IPS-18a (cell line): ENCODE measurements around the gene HOXB3.

Source experiments
- H3K27ac ChIP-seq: one replicate; pipeline ENCODE4 v1.5.1; 2013; ENCODE audit warnings: low read length
- H3K27me3 ChIP-seq: one replicate; pipeline ENCODE4 v1.6.1; 2013; ENCODE audit warnings: mild to moderate bottlenecking, low read length; ENCODE audit not compliant: control insufficient read depth, insufficient read depth
- H3K36me3 ChIP-seq: one replicate; pipeline ENCODE4 v1.6.1; 2013; ENCODE audit warnings: low read depth, low read length; ENCODE audit not compliant: control insufficient read depth
- H3K4me1 ChIP-seq: one replicate; pipeline ENCODE4 v1.6.1; 2013; ENCODE audit warnings: low read depth, low read length; ENCODE audit not compliant: control insufficient read depth
- H3K4me3 ChIP-seq: one replicate; pipeline ENCODE4 v1.5.1; 2013; ENCODE audit warnings: low read length
- H3K9ac ChIP-seq: one replicate; pipeline ENCODE4 v1.6.1; 2013; ENCODE audit warnings: mild to moderate bottlenecking, low read length, moderate library complexity
- H3K9me3 ChIP-seq: one replicate; pipeline ENCODE4 v1.6.1; 2013; ENCODE audit warnings: low read depth, low read length; ENCODE audit not compliant: control insufficient read depth

The HOXB3 gene

DNA sequence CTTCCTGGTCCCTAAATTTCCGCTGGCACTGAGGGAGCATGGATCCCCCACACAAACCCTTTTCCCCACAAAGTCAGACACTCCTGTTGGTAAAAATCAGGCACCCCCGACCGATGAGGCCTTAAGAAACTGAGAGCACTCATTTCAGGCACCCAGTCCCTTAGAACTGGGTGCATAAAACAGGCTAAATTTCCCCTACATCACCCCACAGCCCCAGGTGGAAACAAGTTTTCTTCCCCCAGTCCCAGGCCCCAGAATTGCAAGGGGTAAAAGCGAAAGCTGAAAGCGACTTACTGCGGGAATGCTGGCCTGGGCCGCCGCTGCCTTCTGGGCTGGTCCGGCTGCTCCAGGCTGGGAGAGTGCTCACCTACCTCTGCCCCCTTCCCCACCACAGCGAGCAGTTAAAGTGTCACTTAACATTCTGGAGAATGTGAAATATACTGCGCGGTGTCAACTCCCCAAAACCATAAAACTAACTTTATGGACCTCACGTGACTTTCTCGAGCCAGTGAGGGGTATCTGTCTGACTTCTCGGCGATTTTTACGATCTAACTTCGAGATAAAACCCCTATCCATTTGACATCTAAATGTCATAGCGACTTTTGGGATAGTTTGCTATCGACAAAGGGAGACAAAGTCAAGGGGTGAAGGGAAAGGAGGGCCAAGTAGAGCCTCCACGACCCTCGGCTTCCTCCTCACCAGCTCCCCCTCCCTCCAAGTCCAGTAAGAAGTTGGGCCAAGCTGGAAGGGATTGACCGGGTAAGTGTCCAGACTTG is at the start of gene HOXB3:
HOXB3 (minus strand) TSS at position 411 of the 776 bp plus-strand sequence. CDS start 37,767 bp downstream, outside the sequence.
- Histone ChIP-seq H3K4me3 (peak within 1 kb of the TSS; percentile 22), H3K9ac (no peak within 1 kb of the TSS), H3K9me3 (no peaks in the 10 kb centered on the region)

DNA sequence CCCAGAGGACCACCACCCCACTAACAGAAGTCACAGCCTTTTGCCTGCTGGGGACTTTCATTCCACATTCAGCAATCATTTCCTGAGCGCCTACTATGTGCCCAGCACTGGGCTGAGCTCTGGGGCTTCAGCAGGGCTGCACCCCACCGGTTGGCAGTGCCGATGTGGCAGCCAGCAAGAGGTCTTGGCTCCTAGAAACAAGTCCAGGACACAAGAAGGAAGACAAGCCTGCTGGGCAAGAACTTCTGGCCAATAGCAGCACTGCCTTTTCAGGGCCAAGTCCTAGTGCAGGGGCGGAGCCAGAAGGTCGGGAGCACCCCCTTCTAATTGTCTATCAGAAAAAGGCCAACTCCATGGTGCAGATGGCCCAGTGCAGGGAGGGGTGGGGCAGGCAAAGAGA is 49.1 kb upstream of the HOXB3 start:
- Histone ChIP-seq H3K9me3 (no peaks in the 10 kb centered on the region), H3K9ac (no peak overlapping the region), H3K27ac (no peak overlapping the region), H3K27me3 (peaks cover 100% of the 10 kb centered on the region), H3K4me3 (no peak overlapping the region), H3K4me1 (no peaks in the 10 kb centered on the region), H3K36me3 (no peaks in the 10 kb centered on the region)

More for the DNA sequence above, at the start of gene HOXB3:
- Histone ChIP-seq H3K4me1 (peaks cover 4% of the 10 kb centered on the region), H3K27ac (no peak within 1 kb of the TSS), H3K27me3 (peaks cover 100% of the 10 kb centered on the region), H3K36me3 (no peaks in the 10 kb centered on the region)

DNA sequence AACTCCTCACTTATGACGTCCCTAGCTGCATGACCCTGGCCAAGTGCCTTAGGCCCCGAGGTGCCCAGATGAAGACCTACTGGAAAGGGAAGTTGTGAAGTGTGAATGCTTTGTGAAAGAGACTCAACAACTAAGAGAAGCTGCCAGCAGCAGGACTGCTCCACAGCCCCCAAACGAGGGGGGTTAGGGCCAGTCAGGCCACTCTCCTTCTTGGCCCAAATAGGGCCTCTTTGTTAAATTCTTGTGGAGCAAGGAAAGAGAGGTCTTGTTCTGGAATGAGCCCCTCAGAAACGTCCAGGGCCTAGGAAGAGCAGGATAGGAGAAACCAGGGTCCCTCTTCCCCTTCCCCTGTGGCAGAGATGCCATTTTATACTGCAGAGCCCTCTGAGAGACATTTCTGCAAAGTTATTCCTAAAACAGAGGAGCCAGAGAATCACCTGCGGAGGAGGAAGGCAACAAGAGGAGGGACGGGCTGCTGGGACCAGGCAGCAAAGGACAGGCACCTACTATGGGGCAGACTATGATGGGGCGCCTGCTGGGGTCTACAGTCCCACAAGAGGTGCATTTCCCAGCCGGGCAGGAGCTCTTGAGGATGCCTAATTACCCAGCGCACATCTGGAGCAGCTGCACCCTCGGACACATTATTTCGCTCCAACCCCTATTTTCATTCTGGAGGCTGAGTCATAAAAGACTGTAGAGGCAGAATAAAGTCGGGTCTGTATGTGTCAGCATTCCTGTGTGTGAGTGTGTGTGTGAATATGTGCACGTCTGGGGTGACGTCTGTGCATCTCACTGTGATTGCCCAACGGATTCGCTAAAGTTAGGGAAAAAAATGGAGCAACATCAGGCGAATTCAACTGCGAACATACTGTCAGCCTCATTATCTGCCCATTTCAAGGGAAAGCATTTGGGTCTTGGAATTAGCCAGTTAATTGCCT is 47.6 kb upstream of the HOXB3 start:
- Histone ChIP-seq H3K9me3 (no peaks in the 10 kb centered on the region), H3K36me3 (no peaks in the 10 kb centered on the region), H3K4me3 (no peak overlapping the region), H3K9ac (no peak overlapping the region), H3K4me1 (no peaks in the 10 kb centered on the region), H3K27ac (no peak overlapping the region), H3K27me3 (peaks cover 100% of the 10 kb centered on the region)

DNA sequence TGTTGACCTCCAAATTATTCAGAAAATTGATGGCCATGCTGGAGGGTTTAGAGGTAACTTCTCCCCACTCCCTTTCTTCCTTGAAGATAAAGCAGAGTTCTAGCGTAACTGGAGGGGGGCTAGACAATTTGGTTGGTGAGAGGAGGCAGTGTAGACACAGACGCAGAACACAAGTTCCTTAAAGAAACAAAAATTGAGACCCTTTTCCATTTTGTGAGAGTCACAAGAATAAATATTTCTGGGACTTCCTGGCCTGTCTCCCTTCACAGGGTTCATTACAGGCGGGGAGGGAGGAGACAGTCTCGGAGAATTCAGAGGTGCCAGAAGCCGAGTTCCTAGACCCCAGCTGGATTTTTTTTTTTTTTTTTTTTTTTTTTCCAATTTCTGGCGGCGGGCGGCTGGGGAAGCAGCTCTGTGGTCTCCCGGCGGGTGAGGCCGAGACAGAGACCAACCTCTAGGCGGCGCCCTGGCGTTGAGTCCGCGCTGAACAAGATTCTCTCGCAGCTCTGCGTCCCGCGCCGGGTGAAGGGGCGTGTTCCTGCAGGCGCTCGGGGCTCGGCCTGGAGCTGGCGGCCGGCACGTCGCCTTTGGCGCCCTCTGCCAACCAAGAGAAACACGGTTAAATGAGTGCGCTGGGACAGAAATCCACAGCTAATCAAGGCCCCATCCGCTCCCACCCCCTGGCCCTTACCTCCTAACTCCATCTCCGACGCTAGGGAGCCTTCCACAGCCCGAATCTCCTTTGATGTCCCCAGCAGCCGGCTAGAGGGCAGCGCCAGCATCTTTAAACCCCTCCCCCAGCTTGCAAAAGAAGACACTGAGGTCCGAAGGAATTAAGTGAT is 46.4 kb upstream of the HOXB3 start:
- Histone ChIP-seq H3K9ac (no peak overlapping the region), H3K4me3 (no peak overlapping the region), H3K27ac (no peak overlapping the region), H3K9me3 (no peaks in the 10 kb centered on the region), H3K36me3 (no peaks in the 10 kb centered on the region), H3K27me3 (peaks cover 100% of the 10 kb centered on the region), H3K4me1 (no peaks in the 10 kb centered on the region)

DNA sequence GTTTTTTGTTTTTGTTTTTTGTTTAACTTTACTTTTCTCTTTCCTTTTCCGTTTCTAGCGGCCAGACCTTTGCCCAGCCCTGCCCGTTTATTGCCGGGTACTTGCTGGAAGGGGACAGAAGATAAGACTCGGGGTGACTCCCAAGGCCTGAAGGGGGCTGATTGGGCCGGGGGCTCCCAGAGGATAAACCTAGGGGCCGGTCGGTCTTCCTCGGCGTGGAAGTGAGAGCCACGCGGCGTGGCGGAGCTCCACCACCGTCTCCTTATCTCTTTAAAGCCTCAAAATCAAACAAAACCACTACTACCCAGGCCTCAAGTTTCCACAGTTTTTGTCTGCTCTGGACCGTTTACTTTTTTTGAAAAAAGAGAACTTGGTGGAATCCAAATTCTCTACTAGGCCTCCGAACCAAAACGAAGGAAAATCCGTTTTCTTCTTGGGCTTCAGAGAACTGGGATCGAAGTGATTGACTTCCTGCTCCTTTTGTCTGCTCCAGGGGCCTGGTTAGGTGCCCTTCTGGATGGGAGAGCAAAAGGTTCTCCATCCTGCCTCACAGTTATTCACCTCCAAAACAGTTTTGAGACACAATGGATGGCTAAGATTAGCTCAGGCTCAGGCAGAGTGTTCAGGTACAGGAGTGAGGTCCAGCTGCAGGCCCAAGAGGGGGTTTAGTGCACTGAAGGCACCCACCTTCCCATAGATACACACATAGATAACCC is 44.6 kb upstream of the HOXB3 start:
- no peak overlapping the region for H3K4me3 ChIP-seq
- H3K27ac ChIP-seq, result no peak overlapping the region
- no peaks in the 10 kb centered on the region for H3K36me3 ChIP-seq
- no peaks in the 10 kb centered on the region for H3K4me1 ChIP-seq
- H3K9ac ChIP-seq, result no peak overlapping the region
- H3K27me3 ChIP-seq, result peaks cover 100% of the 10 kb centered on the region
- H3K9me3 ChIP-seq, result no peaks in the 10 kb centered on the region

DNA sequence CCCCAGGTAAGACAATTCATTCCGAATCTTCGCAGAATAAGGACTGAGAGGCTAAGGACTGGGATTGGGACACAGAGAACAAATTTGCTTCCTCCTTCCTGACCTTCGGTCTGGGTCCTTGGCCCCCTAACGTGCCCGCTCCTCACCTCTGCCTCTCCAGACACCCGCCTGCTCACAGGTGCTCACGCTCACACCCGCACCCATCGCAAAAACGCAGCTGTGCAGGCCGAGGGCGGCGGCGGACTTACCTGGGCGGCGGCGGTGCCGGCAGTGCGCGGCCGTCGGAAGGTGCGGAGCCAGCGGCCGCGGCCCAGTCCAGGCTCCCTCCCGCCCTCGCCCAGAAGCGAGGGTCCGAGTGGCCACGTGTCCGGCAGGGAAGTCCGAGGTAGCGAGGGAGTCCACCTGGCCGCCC is 43.2 kb upstream of the HOXB3 start:
- H3K9me3 ChIP-seq, result no peaks in the 10 kb centered on the region
- H3K4me3 ChIP-seq, result no peak overlapping the region
- no peak overlapping the region for H3K27ac ChIP-seq
- no peaks in the 10 kb centered on the region for H3K36me3 ChIP-seq
- peaks cover 100% of the 10 kb centered on the region for H3K27me3 ChIP-seq
- no peak overlapping the region for H3K9ac ChIP-seq
- no peaks in the 10 kb centered on the region for H3K4me1 ChIP-seq

DNA sequence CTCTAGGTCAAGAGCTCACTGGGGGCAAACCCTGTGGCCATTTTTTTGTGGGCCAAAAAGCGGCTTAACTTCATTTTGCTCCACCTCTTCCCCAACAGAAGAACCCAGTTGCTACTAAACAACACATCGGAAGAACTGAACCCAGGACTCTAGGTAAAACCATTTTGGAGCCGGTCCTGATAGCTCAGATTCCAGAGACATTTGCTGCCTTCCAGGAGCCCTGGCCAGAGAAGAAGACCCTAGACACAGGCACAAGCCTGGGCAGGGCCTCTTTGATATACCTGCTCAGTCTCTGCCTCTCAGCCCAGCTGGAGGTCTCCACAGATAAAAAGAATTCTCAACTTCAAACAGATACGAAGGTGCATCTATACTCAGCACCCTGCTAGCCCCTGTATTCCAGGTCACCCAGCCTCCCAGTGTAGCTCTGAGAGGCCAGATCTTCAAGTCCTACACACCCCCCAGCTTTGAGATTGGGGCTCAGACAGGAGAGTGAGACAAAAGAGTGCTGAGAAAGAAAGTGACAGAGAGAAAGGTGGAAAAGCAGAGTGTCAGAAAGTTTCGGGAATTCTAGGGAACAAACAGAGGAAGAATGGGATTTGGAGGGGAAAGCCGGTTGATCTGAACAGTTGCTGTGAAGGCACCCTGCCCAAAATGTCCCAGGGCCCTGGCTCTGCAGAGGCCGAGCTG is 42.7 kb upstream of the HOXB3 start:
- no peaks in the 10 kb centered on the region for H3K4me1 ChIP-seq
- H3K4me3 ChIP-seq, result no peak overlapping the region
- no peaks in the 10 kb centered on the region for H3K9me3 ChIP-seq
- no peaks in the 10 kb centered on the region for H3K36me3 ChIP-seq
- peaks cover 100% of the 10 kb centered on the region for H3K27me3 ChIP-seq
- H3K9ac ChIP-seq, result no peak overlapping the region
- no peak overlapping the region for H3K27ac ChIP-seq

DNA sequence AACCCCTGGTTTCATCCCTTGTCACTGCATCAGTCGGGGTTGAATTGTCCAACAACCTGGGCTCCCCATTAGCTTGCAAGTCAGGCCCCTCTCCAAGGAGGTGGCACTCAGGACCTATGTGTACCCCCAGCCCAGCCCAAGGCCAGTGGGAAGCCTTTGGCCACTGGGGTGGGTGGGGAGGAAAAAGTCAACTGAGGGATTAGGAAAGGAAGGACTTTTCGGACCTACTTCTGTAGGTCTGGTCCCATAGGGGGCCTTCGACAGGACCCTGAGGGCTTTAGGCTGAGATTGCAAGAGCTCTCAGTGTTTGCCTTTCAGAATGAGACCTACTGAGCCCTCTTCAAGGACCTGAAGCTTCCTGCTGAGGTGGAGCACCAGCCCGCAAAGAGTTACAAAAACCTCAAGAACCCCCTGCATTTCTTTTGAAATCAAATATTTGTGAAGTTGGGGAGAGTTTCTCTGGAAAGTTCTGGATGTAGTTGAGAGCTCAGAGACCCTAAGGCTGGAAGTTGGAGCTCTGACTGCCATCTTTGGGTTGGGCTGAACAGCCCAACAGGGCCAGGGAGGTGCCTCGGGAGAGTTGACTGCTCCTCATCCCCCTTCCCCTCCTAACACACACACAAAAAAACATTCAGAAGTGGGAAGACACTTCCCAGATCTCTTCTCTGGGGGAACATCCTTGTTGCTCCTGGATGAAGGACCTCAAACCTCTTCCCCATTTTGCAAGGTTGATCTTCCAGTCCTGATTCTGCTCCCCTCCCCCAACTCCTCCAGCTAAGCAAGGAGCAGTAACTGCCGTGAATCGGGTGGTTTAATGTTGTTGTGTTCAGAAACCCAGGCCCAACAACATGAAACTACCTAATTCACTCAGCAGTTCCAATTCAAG is 41.9 kb upstream of the HOXB3 start:
- Histone ChIP-seq H3K36me3 (no peaks in the 10 kb centered on the region), H3K27ac (no peak overlapping the region), H3K9ac (no peak overlapping the region), H3K9me3 (no peaks in the 10 kb centered on the region), H3K4me3 (no peak overlapping the region), H3K4me1 (no peaks in the 10 kb centered on the region), H3K27me3 (peaks cover 100% of the 10 kb centered on the region)

DNA sequence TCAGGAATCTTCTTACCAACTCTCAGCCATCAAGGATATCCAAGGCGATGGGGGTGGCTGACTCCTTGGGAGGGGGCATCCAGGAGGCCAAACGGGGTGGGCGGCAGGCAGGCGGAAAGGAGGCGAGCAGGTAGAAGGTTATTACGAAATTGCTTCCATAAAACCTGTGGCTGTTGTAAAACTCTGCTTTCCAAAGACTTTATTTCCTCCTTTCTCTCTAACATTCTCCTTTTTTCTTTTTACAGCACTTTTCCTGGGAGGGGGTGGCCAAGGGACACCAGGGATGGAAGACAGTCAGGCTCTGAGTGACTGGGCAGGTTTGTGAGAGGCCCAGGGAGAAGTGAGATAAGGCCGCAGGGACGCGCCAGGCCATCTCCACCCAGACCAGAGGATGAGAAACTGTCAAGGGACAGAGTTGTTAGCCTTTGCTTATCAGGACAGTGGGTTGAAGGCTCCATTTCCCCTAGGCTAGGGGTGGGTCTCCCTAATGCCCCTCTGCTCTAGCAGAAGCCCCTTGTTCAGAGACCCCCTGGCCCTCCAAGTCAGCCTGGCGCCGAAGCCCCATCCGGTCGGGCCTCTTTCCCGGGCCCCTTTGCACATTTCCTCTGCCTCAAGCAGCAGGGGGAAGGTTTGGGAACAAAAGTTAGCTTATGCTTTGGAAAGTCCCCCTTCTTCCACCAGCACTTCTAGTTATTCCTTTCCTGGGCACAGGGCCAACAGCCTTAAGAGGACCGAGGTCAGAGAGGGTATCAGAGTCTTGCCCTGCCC is 41.1 kb upstream of the HOXB3 start:
- no peaks in the 10 kb centered on the region for H3K4me1 ChIP-seq
- no peak overlapping the region for H3K4me3 ChIP-seq
- H3K36me3 ChIP-seq, result no peaks in the 10 kb centered on the region
- no peak overlapping the region for H3K9ac ChIP-seq
- no peak overlapping the region for H3K27ac ChIP-seq
- H3K27me3 ChIP-seq, result peaks cover 100% of the 10 kb centered on the region
- H3K9me3 ChIP-seq, result no peaks in the 10 kb centered on the region
